ENCODE measurements around the gene WHRN.

- TF ChIP-seq, protein P1, sequence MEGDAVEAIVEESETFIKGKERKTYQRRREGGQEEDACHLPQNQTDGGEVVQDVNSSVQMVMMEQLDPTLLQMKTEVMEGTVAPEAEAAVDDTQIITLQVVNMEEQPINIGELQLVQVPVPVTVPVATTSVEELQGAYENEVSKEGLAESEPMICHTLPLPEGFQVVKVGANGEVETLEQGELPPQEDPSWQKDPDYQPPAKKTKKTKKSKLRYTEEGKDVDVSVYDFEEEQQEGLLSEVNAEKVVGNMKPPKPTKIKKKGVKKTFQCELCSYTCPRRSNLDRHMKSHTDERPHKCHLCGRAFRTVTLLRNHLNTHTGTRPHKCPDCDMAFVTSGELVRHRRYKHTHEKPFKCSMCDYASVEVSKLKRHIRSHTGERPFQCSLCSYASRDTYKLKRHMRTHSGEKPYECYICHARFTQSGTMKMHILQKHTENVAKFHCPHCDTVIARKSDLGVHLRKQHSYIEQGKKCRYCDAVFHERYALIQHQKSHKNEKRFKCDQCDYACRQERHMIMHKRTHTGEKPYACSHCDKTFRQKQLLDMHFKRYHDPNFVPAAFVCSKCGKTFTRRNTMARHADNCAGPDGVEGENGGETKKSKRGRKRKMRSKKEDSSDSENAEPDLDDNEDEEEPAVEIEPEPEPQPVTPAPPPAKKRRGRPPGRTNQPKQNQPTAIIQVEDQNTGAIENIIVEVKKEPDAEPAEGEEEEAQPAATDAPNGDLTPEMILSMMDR (conservative IDR thresholded peaks at IDR 0.05; ENCODE audit: low read length), result no peak
- TF ChIP-seq EZH2phosphoT487 (IDR thresholded peaks at IDR 0.05; ENCODE audit: borderline replicate concordance, low read depth, low read length), result no peak
These were observed 98.8 kb downstream of the WHRN start for GRCh38 chr9:114406441-114406840.

All from OCI-LY7 (cell line).